H9 (cell line): ENCODE results near the gene VAV3. TPM values are rescaled to one million over a fixed set of nuclear protein-coding genes. Genes with fewer than 3 reads are reported as not detected.
A peak's percentile ranks its signal among the peaks of the same experiment; 100 is the strongest.

Experiments
- DNase-seq: peaks from one replicate; pipeline ENCODE4 v3.0.0-alpha.2; 2017
- H2AFZ ChIP-seq: one replicate; pipeline ENCODE4 v1.6.1; 2013; ENCODE audit warnings: mild to moderate bottlenecking, low read length, control low read depth, moderate library complexity
- H2AK5ac ChIP-seq: 2 replicates; pipeline ENCODE4 v1.6.1; 2013; ENCODE audit warnings: low read length, control low read depth, mixed read lengths; ENCODE audit not compliant: insufficient read length
- H2BK120ac ChIP-seq: one replicate; pipeline ENCODE4 v1.6.1; 2013; ENCODE audit warnings: low read depth, mild to moderate bottlenecking, low read length, control low read depth, inconsistent platforms; ENCODE audit not compliant: poor library complexity, severe bottlenecking
- H2BK12ac ChIP-seq: 2 replicates; pipeline ENCODE4 v1.6.1; 2013; ENCODE audit warnings: low read length, control low read depth, mixed read lengths, low read depth; ENCODE audit not compliant: insufficient read length
- H2BK15ac ChIP-seq: 2 replicates; pipeline ENCODE4 v1.6.1; 2013; ENCODE audit warnings: low read depth, low read length, control low read depth
- H2BK20ac ChIP-seq: one replicate; pipeline ENCODE4 v1.6.1; 2013; ENCODE audit warnings: low read depth, mild to moderate bottlenecking, low read length, control low read depth, inconsistent platforms; ENCODE audit not compliant: poor library complexity, severe bottlenecking
- H2BK5ac ChIP-seq: 2 replicates; pipeline ENCODE4 v1.6.1; 2013; ENCODE audit warnings: low read length, control low read depth, mixed read lengths; ENCODE audit not compliant: insufficient read length
- H3K14ac ChIP-seq: 2 replicates; pipeline ENCODE4 v1.6.1; 2013; ENCODE audit warnings: low read length, control low read depth; ENCODE audit not compliant: insufficient read depth
- H3K18ac ChIP-seq: 2 replicates; pipeline ENCODE4 v1.6.1; 2013; ENCODE audit warnings: low read depth, mild to moderate bottlenecking, mixed read lengths, low read length, control low read depth; ENCODE audit not compliant: insufficient read length
- H3K23ac ChIP-seq: 2 replicates; pipeline ENCODE4 v1.6.1; 2013; ENCODE audit warnings: low read length, control low read depth, mixed read lengths, low read depth; ENCODE audit not compliant: insufficient read length
- H3K23me2 ChIP-seq: 2 replicates; pipeline ENCODE4 v1.6.1; 2013; ENCODE audit warnings: low read depth, mild to moderate bottlenecking, mixed read lengths, low read length, control low read depth; ENCODE audit not compliant: insufficient read length, poor library complexity, severe bottlenecking
- H3K27ac ChIP-seq: 2 replicates; pipeline ENCODE4 v1.5.1; 2013; ENCODE audit warnings: low read length, control low read depth, mixed read lengths, low read depth; ENCODE audit not compliant: insufficient read length
- H3K27me3 ChIP-seq: 2 replicates; pipeline ENCODE4 v1.6.1; 2013; ENCODE audit warnings: low read length, control low read depth, inconsistent platforms; ENCODE audit not compliant: insufficient read depth
- H3K4ac ChIP-seq: 2 replicates; pipeline ENCODE4 v1.6.1; 2013; ENCODE audit warnings: low read depth, mild to moderate bottlenecking, control low read depth, inconsistent platforms, low read length, moderate library complexity
- H3K4me1 ChIP-seq: 2 replicates; pipeline ENCODE4 v1.6.1; 2013; ENCODE audit warnings: low read length, control low read depth, inconsistent platforms; ENCODE audit not compliant: insufficient read depth
- H3K4me2 ChIP-seq: 2 replicates; pipeline ENCODE4 v1.6.1; 2013; ENCODE audit warnings: low read length, control low read depth, mixed read lengths; ENCODE audit not compliant: insufficient read length, insufficient read depth
- H3K56ac ChIP-seq: 2 replicates; pipeline ENCODE4 v1.6.1; 2013; ENCODE audit warnings: low read depth, mild to moderate bottlenecking, mixed read lengths, low read length, control low read depth; ENCODE audit not compliant: insufficient read length
- H3K79me1 ChIP-seq: 2 replicates; pipeline ENCODE4 v1.6.1; 2013; ENCODE audit warnings: low read depth, mild to moderate bottlenecking, moderate library complexity, low read length, control low read depth, inconsistent platforms; ENCODE audit not compliant: insufficient read depth, poor library complexity, severe bottlenecking
- H3K79me2 ChIP-seq: 2 replicates; pipeline ENCODE4 v1.6.1; 2013; ENCODE audit warnings: low read length, control low read depth, inconsistent platforms; ENCODE audit not compliant: insufficient read depth
- H3K9ac ChIP-seq: 2 replicates; pipeline ENCODE4 v1.6.1; 2013; ENCODE audit warnings: low read length, control low read depth, mixed read lengths; ENCODE audit not compliant: insufficient read length; ENCODE audit errors: extremely low read depth
- H3K9me3 ChIP-seq: one replicate; pipeline ENCODE4 v1.6.1; 2013; ENCODE audit warnings: low read depth, low read length, inconsistent platforms; ENCODE audit not compliant: control insufficient read depth
- H3T11ph ChIP-seq: one replicate; pipeline ENCODE4 v1.6.1; 2013; ENCODE audit warnings: mild to moderate bottlenecking, low read length, control low read depth, inconsistent platforms
- H4K20me1 ChIP-seq: one replicate; pipeline ENCODE4 v1.6.1; 2013; ENCODE audit not compliant: control insufficient read depth, insufficient read length, insufficient read depth
- H4K5ac ChIP-seq: 2 replicates; pipeline ENCODE4 v1.6.1; 2013; ENCODE audit warnings: low read depth, mild to moderate bottlenecking, mixed read lengths, low read length, control low read depth; ENCODE audit not compliant: insufficient read length
- H4K8ac ChIP-seq: replicated peaks from 2 replicates; pipeline ENCODE4 v1.6.1; 2013; ENCODE audit warnings: low read length, control low read depth, mixed read lengths, low read depth; ENCODE audit not compliant: insufficient read length
- H4K91ac ChIP-seq: 2 replicates; pipeline ENCODE4 v1.6.1; 2013; ENCODE audit warnings: low read depth, mild to moderate bottlenecking, moderate library complexity, mixed read lengths, low read length, control low read depth; ENCODE audit not compliant: insufficient read length
- H3K27ac Mint-ChIP-seq, 3 experiments: 2 replicates in 2 of 3; 3 replicates in 1 of 3; pipeline ENCODE4 v1.8.0; 2020 to 2021; ENCODE audit warnings: mixed read lengths in 3 of 3, mild to moderate bottlenecking in 1 of 3, moderate library complexity in 1 of 3
- H3K27me3 Mint-ChIP-seq: 2 replicates; pipeline ENCODE4 v1.8.0; 2021; ENCODE audit warnings: low read depth, mild to moderate bottlenecking, moderate library complexity, mixed read lengths
- H3K36me3 Mint-ChIP-seq, 3 experiments: 2 replicates in 2 of 3; 3 replicates in 1 of 3; pipeline ENCODE4 v1.8.0; 2020 to 2021; ENCODE audit warnings: low read depth in 3 of 3, mixed read lengths in 3 of 3; ENCODE audit not compliant: insufficient read depth in 1 of 3
- H3K4me1 Mint-ChIP-seq, 2 experiments: 2 replicates each; pipeline ENCODE4 v1.8.0; 2020; ENCODE audit warnings: mixed read lengths in 2 of 2
- H3K4me3 Mint-ChIP-seq, 2 experiments: 2 replicates in 1 of 2; 3 replicates in 1 of 2; pipeline ENCODE4 v1.8.0; 2020 to 2021; ENCODE audit warnings: mild to moderate bottlenecking in 2 of 2, mixed read lengths in 2 of 2, moderate library complexity in 1 of 2
- H3K9me3 Mint-ChIP-seq, 2 experiments: 2 replicates in 1 of 2; 3 replicates in 1 of 2; pipeline ENCODE4 v1.8.0; 2020; ENCODE audit warnings: mild to moderate bottlenecking in 2 of 2, mixed read lengths in 2 of 2, moderate library complexity in 1 of 2
- WGBS: extraction: QIAGEN DNeasy Blood & Tissue Kit; methylation state at CpG from one replicate; pipeline ENCODE4 v1.1.7; 2013; ENCODE audit warnings: missing lambda C conversion rate, low lambda C conversion rate, mixed read lengths; ENCODE audit not compliant: insufficient read length; ENCODE audit errors: extremely low coverage; 5-methylcytosine and 5-hydroxymethylcytosine counted together
- total RNA-seq: library from RNA; stranded (reverse); gene quantifications from 2 replicates; pipeline ENCODE4 v1.2.1, GENCODE V29; 2021
- TF ChIP-seq, protein P1 (sequence below): fragments of 200-600 bp; sonication (generic); conservative IDR thresholded peaks from 3 replicates; pipeline ENCODE4 v1.8.0; 2021; ENCODE audit warnings: antibody characterized with exemption, mild to moderate bottlenecking

The VAV3 gene
- total RNA-seq, 1 experiment from 2014 or later: 5.1 TPM

GRCh38 chr1:107525145-107525544, 439.8 kb downstream of the VAV3 start:
- Histone ChIP-seq H3T11ph (no peak overlapping the region), H3K56ac (no peak overlapping the region), H2AK5ac (no peak overlapping the region), H3K79me1 (no peaks in the 10 kb centered on the region), H3K4ac (no peak overlapping the region), H4K5ac (no peak overlapping the region), H2BK120ac (no peak overlapping the region), H4K20me1 (no peaks in the 10 kb centered on the region), H3K23me2 (no peaks in the 10 kb centered on the region), H2BK5ac (no peak overlapping the region), H3K14ac (no peak overlapping the region), H4K8ac (no peak overlapping the region), H2AFZ (no peak overlapping the region), H3K9ac (no peak overlapping the region), H2BK15ac (no peak overlapping the region), H3K18ac (no peak overlapping the region), H4K91ac (no peak overlapping the region), H3K9me3 (no peaks in the 10 kb centered on the region), H3K27me3 (no peaks in the 10 kb centered on the region), H3K4me2 (no peak overlapping the region), H3K23ac (no peak overlapping the region), H3K79me2 (no peaks in the 10 kb centered on the region), H2BK12ac (no peak overlapping the region), H3K27ac (no peak overlapping the region), H3K4me1 (no peaks in the 10 kb centered on the region), H2BK20ac (no peak overlapping the region)
- no peaks in the 10 kb centered on the region; a peak in 1 of 5 replicates for H3K9me3 Mint-ChIP-seq
- no peak for DNase-seq
- H3K27me3 Mint-ChIP-seq: no peaks in the 10 kb centered on the region
- H3K27ac Mint-ChIP-seq: peak overlapping the region in 1 of 3 experiments; percentile 13; a peak in 1 of 7 replicates
- TF ChIP-seq, protein P1, sequence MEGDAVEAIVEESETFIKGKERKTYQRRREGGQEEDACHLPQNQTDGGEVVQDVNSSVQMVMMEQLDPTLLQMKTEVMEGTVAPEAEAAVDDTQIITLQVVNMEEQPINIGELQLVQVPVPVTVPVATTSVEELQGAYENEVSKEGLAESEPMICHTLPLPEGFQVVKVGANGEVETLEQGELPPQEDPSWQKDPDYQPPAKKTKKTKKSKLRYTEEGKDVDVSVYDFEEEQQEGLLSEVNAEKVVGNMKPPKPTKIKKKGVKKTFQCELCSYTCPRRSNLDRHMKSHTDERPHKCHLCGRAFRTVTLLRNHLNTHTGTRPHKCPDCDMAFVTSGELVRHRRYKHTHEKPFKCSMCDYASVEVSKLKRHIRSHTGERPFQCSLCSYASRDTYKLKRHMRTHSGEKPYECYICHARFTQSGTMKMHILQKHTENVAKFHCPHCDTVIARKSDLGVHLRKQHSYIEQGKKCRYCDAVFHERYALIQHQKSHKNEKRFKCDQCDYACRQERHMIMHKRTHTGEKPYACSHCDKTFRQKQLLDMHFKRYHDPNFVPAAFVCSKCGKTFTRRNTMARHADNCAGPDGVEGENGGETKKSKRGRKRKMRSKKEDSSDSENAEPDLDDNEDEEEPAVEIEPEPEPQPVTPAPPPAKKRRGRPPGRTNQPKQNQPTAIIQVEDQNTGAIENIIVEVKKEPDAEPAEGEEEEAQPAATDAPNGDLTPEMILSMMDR: no peak
- peaks cover 38 to 42% of the 10 kb centered on the region in 2 experiments for H3K4me1 Mint-ChIP-seq
- no peak overlapping the region for H3K4me3 Mint-ChIP-seq
- WGBS: no CpG with 5 or more reads among the region's 1 CpG
- no peaks in the 10 kb centered on the region for H3K36me3 Mint-ChIP-seq
